SW 1271 (cell line): ENCODE results near the gene RAB24.
A peak's percentile ranks its signal among the peaks of the same experiment; 100 is the strongest.

Source experiments
- DNase-seq, 2 experiments: peaks; one replicate each; lab custom pipeline; 2025; lab: John Stamatoyannopoulos, UW

RAB24 gene

GRCh38 chr5:177333420-177334154 lies 30.1 kb upstream of the RAB24 start:
- no peak for DNase-seq

- DNase-seq = no peak
These were observed 29.4 kb upstream of the RAB24 start for GRCh38 chr5:177332896-177333260.

- no peak for DNase-seq
These were observed 28.7 kb upstream of the RAB24 start for GRCh38 chr5:177332031-177332895.

GRCh38 chr5:177330991-177331842 lies 27.7 kb upstream of the RAB24 start:
- DNase-seq = no peak

- DNase-seq = no peak
These were observed 26.4 kb upstream of the RAB24 start for GRCh38 chr5:177329883-177330282.

- DNase-seq = no peak
These were observed 25.2 kb upstream of the RAB24 start for GRCh38 chr5:177328545-177329231.

GRCh38 chr5:177327539-177328522 lies 24.3 kb upstream of the RAB24 start:
- DNase-seq = no peak

GRCh38 chr5:177325868-177326381 lies 22.4 kb upstream of the RAB24 start:
- DNase-seq = peak in 1 of 2 experiments; percentile 53

GRCh38 chr5:177320879-177321278 lies 17.4 kb upstream of the RAB24 start:
- DNase-seq = no peak

GRCh38 chr5:177319913-177320588 lies 16.5 kb upstream of the RAB24 start:
- DNase-seq = no peak

GRCh38 chr5:177317959-177318377 lies 14.4 kb upstream of the RAB24 start:
- peak in 1 of 2 experiments; percentile 73 for DNase-seq

GRCh38 chr5:177316005-177316404 lies 12.5 kb upstream of the RAB24 start:
- no peak for DNase-seq

GRCh38 chr5:177315411-177315810 lies 11.9 kb upstream of the RAB24 start:
- no peak for DNase-seq

- no peak for DNase-seq
These were observed 11.1 kb upstream of the RAB24 start for GRCh38 chr5:177314376-177315342.

- DNase-seq = no peak
These were observed 10.2 kb upstream of the RAB24 start for GRCh38 chr5:177313561-177314259.

- DNase-seq = peak in 1 of 2 experiments; percentile 80
These were observed 9.2 kb upstream of the RAB24 start for GRCh38 chr5:177312649-177313181.
